ENCODE data around the gene LINGO4.

The LINGO4 gene, protein sequence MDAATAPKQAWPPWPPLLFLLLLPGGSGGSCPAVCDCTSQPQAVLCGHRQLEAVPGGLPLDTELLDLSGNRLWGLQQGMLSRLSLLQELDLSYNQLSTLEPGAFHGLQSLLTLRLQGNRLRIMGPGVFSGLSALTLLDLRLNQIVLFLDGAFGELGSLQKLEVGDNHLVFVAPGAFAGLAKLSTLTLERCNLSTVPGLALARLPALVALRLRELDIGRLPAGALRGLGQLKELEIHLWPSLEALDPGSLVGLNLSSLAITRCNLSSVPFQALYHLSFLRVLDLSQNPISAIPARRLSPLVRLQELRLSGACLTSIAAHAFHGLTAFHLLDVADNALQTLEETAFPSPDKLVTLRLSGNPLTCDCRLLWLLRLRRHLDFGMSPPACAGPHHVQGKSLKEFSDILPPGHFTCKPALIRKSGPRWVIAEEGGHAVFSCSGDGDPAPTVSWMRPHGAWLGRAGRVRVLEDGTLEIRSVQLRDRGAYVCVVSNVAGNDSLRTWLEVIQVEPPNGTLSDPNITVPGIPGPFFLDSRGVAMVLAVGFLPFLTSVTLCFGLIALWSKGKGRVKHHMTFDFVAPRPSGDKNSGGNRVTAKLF

GRCh38 chr1:151805066-151805820 lies at the start of gene LINGO4:
TSS of gene LINGO4 (minus strand) at chr1:151805419. CDS start at chr1:151802704, 2,715 bp downstream.
- no peaks in the 10 kb centered on the region for H3K36me3 Mint-ChIP-seq (ENCODE audit: low read depth)
- DNase-seq (no peak), ATAC-seq (no peak)
- H3K9me3 Mint-ChIP-seq: no peaks in the 10 kb centered on the region
- H3K4me3 Mint-ChIP-seq: no peak within 1 kb of the TSS
- no peaks in the 10 kb centered on the region for H3K27me3 Mint-ChIP-seq
- peaks cover 4% of the 10 kb centered on the region for H3K4me1 Mint-ChIP-seq
- H3K27ac Mint-ChIP-seq: no peak within 1 kb of the TSS

- Mint-ChIP-seq H3K9me3 (no peaks in the 10 kb centered on the region), H3K27ac (no peak overlapping the region), H3K27me3 (no peaks in the 10 kb centered on the region), H3K4me3 (no peak overlapping the region), H3K36me3 (ENCODE audit: low read depth) (no peaks in the 10 kb centered on the region), H3K4me1 (no peaks in the 10 kb centered on the region)
- ATAC-seq (no peak), DNase-seq (no peak)
Observed at GRCh38 chr1:151854658-151855057, 49.4 kb upstream of the LINGO4 start.

- no peak for ATAC-seq
- H3K36me3 Mint-ChIP-seq (ENCODE audit: low read depth): peaks cover 2% of the 10 kb centered on the region
- peaks cover 8% of the 10 kb centered on the region for H3K4me1 Mint-ChIP-seq
- H3K4me3 Mint-ChIP-seq: no peak within 1 kb of the TSS
- DNase-seq: no peak
- no peak within 1 kb of the TSS for H3K27ac Mint-ChIP-seq
- no peaks in the 10 kb centered on the region for H3K27me3 Mint-ChIP-seq
- H3K9me3 Mint-ChIP-seq: no peaks in the 10 kb centered on the region
Observed at GRCh38 chr1:151853411-151853943, 48.3 kb upstream of the LINGO4 start, which contains the start of gene THEM5. TSS of gene THEM5 (minus strand) at chr1:151853712. CDS start at chr1:151853565, 147 bp downstream.

- no peak for DNase-seq
- Mint-ChIP-seq H3K9me3 (no peaks in the 10 kb centered on the region), H3K27me3 (no peaks in the 10 kb centered on the region), H3K27ac (no peak overlapping the region), H3K4me1 (peaks cover 15% of the 10 kb centered on the region), H3K36me3 (ENCODE audit: low read depth) (peaks cover 2% of the 10 kb centered on the region), H3K4me3 (no peak overlapping the region)
- ATAC-seq: no peak
Observed at GRCh38 chr1:151852733-151853132, 47.5 kb upstream of the LINGO4 start.

DNA sequence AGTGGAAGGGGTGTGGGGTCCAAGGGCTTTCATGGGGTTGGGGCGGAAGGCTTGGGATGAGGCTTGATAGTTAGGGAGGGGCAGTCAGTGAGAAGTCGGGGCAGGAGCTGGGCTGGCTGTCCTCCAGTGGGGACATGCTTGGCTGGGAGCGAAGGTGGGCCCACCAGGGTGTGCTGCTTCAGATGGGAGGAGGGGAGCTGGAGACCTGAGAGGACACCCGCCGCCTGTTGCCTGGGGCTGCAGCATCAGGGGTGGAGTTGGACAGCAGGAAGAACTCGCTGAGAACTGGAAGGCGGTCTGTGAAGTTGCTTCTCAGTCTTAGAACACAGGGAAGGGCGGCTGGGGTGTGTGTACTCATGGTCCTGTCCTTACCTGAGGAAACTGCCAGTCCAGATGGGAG lies 46.7 kb upstream of the LINGO4 start:
- no peaks in the 10 kb centered on the region for H3K27me3 Mint-ChIP-seq
- peaks cover 4% of the 10 kb centered on the region for H3K36me3 Mint-ChIP-seq (ENCODE audit: low read depth)
- no peak overlapping the region for H3K4me3 Mint-ChIP-seq
- H3K9me3 Mint-ChIP-seq: no peaks in the 10 kb centered on the region
- H3K27ac Mint-ChIP-seq: no peak overlapping the region
- DNase-seq (no peak), ATAC-seq (no peak)
- peaks cover 16% of the 10 kb centered on the region for H3K4me1 Mint-ChIP-seq

DNA sequence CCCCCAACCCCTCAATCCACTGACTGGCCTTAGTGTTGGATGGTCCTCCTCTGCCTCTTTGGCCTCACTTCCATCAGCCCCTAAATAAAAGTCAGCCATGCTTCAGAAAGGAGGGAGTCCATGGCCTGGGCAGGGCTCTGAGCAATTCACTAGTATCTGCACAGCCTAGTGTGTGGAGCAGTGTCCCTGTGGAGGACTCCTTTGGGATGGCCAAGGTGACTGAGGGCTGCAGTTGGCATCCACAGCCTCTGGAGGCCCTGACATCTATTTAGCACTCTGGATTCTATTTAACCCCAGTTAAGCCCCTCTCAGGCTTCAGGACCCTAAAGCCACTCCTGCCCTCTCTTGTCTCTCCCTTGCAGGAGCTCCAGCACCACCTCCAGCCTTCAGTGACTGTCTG lies 44.7 kb upstream of the LINGO4 start:
- Mint-ChIP-seq H3K27ac (no peak overlapping the region), H3K4me3 (no peak overlapping the region), H3K4me1 (peaks cover 27% of the 10 kb centered on the region)

DNA sequence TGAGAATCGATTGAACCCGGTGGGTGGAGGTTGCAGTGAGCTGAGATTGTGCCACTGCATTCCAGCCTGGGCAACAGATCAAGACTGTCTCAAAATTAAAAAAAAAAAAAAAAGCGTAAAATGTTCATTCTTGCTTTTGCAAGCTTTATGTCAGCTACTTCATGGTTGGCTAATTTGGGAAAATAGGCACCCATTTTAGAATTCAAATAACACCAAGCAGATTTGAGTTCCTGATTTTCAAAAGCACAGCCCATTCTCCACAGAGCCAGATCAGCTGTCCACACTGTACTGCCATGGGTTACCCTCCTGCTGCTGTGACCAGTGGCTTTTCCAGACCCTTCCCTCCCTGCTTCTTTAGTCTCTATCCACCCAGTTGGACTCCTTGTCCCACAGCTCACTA lies 43.9 kb upstream of the LINGO4 start:
- Mint-ChIP-seq H3K4me3 (no peak overlapping the region), H3K9me3 (no peaks in the 10 kb centered on the region), H3K36me3 (ENCODE audit: low read depth) (peaks cover 14% of the 10 kb centered on the region), H3K4me1 (peaks cover 27% of the 10 kb centered on the region), H3K27me3 (no peaks in the 10 kb centered on the region), H3K27ac (no peak overlapping the region)
- DNase-seq (no peak), ATAC-seq (no peak)

More for the DNA sequence above, 44.7 kb upstream of the LINGO4 start:
- Mint-ChIP-seq H3K27me3 (no peaks in the 10 kb centered on the region), H3K36me3 (ENCODE audit: low read depth) (peaks cover 12% of the 10 kb centered on the region), H3K9me3 (no peaks in the 10 kb centered on the region)
- DNase-seq (no peak), ATAC-seq (no peak)

GRCh38 chr1:151847867-151848596 lies 42.8 kb upstream of the LINGO4 start:
- DNase-seq: no peak
- peaks cover 29% of the 10 kb centered on the region for H3K4me1 Mint-ChIP-seq
- no peaks in the 10 kb centered on the region for H3K27me3 Mint-ChIP-seq
- no peaks in the 10 kb centered on the region for H3K9me3 Mint-ChIP-seq
- peaks cover 20% of the 10 kb centered on the region for H3K36me3 Mint-ChIP-seq (ENCODE audit: low read depth)
- ATAC-seq: no peak
- no peak overlapping the region for H3K4me3 Mint-ChIP-seq
- peak overlapping the region; percentile 77 for H3K27ac Mint-ChIP-seq

DNA sequence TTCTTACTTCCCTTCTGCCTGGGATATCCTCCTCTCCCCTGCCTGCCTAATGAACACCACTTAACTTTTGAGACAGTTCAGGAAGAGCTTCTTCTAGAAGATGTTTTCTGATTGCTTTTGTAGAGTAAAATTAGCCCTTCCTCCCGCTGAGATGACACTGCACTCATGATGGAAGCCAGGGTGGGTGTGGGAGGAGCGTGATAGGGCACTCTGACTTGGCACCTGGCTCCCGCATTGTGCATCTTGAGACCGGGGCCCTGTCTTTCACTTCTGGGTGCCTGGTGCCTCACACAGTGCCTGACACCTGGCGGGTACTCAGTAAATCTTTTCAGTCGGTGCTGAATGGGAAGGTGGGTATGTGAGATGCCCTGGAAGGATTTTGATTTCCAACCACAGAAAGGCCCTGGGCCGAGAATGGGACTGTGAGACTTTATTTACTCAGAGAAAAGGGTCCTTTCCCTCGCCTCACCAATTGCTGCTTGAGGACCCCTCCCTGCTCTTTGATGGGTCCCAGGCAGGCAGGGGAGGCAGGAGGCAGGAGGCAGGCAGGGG lies 41.5 kb upstream of the LINGO4 start:
- H3K36me3 Mint-ChIP-seq (ENCODE audit: low read depth): peaks cover 27% of the 10 kb centered on the region
- H3K9me3 Mint-ChIP-seq: no peaks in the 10 kb centered on the region
- DNase-seq (no peak), ATAC-seq (no peak)
- H3K4me1 Mint-ChIP-seq: peaks cover 30% of the 10 kb centered on the region
- H3K4me3 Mint-ChIP-seq: no peak overlapping the region
- no peaks in the 10 kb centered on the region for H3K27me3 Mint-ChIP-seq
- H3K27ac Mint-ChIP-seq: peak overlapping the region; percentile 18

GRCh38 chr1:151846062-151846568 lies 40.9 kb upstream of the LINGO4 start:
- Mint-ChIP-seq H3K4me3 (no peak overlapping the region), H3K4me1 (peaks cover 33% of the 10 kb centered on the region), H3K36me3 (ENCODE audit: low read depth) (peaks cover 30% of the 10 kb centered on the region), H3K27me3 (no peaks in the 10 kb centered on the region), H3K9me3 (no peaks in the 10 kb centered on the region), H3K27ac (peak overlapping the region; percentile 18)
- ATAC-seq (peak; percentile 67), DNase-seq (no peak)

GRCh38 chr1:151843398-151843797 lies 38.2 kb upstream of the LINGO4 start:
- Mint-ChIP-seq H3K4me3 (no peak overlapping the region), H3K4me1 (peaks cover 42% of the 10 kb centered on the region), H3K36me3 (ENCODE audit: low read depth) (peaks cover 35% of the 10 kb centered on the region), H3K9me3 (no peaks in the 10 kb centered on the region), H3K27ac (no peak overlapping the region), H3K27me3 (no peaks in the 10 kb centered on the region)
- ATAC-seq (no peak), DNase-seq (no peak)

DNA sequence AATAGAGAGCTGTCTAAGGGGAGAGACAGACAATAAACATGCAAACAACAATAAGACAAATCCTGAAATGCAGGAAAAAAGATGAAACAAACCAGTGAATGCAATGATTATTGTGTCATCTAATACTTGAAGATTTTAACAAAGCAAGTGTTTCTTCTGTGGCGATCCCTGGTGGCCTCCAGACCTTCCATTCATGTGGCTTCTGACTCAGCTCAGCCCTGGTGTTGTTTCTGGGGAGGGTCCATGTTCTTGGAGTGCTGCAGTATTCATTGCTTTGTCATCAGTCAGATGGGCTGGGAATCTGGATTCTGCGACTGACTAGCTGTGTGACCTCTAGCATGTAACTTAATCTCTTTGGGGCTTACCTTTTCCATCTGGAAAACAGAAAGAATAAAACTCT lies 35.9 kb upstream of the LINGO4 start:
- peaks cover 45% of the 10 kb centered on the region for H3K4me1 Mint-ChIP-seq
- DNase-seq: no peak
- H3K27me3 Mint-ChIP-seq: peaks cover 1% of the 10 kb centered on the region
- H3K4me3 Mint-ChIP-seq: no peak overlapping the region
- no peak for ATAC-seq
- H3K9me3 Mint-ChIP-seq: no peaks in the 10 kb centered on the region
- H3K27ac Mint-ChIP-seq: no peak overlapping the region
- H3K36me3 Mint-ChIP-seq (ENCODE audit: low read depth): peaks cover 30% of the 10 kb centered on the region

GRCh38 chr1:151840421-151840820 lies 35.2 kb upstream of the LINGO4 start:
- Mint-ChIP-seq H3K4me3 (peak overlapping the region; percentile 84), H3K27me3 (peaks cover 1% of the 10 kb centered on the region), H3K36me3 (ENCODE audit: low read depth) (peaks cover 27% of the 10 kb centered on the region), H3K4me1 (peaks cover 47% of the 10 kb centered on the region), H3K9me3 (no peaks in the 10 kb centered on the region), H3K27ac (peak overlapping the region; percentile 14)
- ATAC-seq (no peak), DNase-seq (no peak)
